Cardiac muscle cell (in vitro differentiated cells and primary cell): ENCODE measurements around the gene SPRED1. TPM values are rescaled to one million over a fixed set of nuclear protein-coding genes. Genes with fewer than 3 reads are reported as not detected.

ENCODE experiments used
- DNase-seq, 2 donors: peaks; one replicate each; pipeline versions ENCODE4 v3.0.0 to v3.0.0-alpha.2; 2010 to 2017; ENCODE audit warnings: low read depth in 1 of 2, low spot score in 1 of 2
- H3K27ac ChIP-seq: fragments of 200-600 bp; sonication (generic); 2 replicates; pipeline ENCODE4 v1.5.1; 2016
- H3K27me3 ChIP-seq: fragments of 200-600 bp; sonication (generic); 2 replicates; pipeline ENCODE4 v1.6.0; 2016; ENCODE audit warnings: control low read depth
- H3K36me3 ChIP-seq: fragments of 200-600 bp; sonication (generic); 2 replicates; pipeline ENCODE4 v1.5.1; 2016; ENCODE audit warnings: control low read depth
- H3K4me1 ChIP-seq: fragments of 200-600 bp; sonication (generic); 2 replicates; pipeline ENCODE4 v1.8.1; 2017; ENCODE audit warnings: low read depth, mild to moderate bottlenecking, mixed run types
- H3K4me3 ChIP-seq: fragments of 200-600 bp; sonication (generic); 2 replicates; pipeline ENCODE4 v1.5.1; 2016; ENCODE audit warnings: mild to moderate bottlenecking
- H3K9me3 ChIP-seq: fragments of 200-600 bp; sonication (generic); 2 replicates; pipeline ENCODE4 v1.5.1; 2017; ENCODE audit warnings: low read depth, mild to moderate bottlenecking, control low read depth
- polyA plus RNA-seq: library from polyadenylated mRNA; unstranded; fragments of >200 nt; fragmentation: Nextera tagmentation; extraction: Ambion mirVana; gene quantifications from 2 replicates; pipeline ENCODE4 v1.2.1, GENCODE V29; 2016
- total RNA-seq: library from RNA; depleted of rRNA; stranded (reverse); fragments of >200 nt; gene quantifications from 2 replicates; pipeline ENCODE4 v1.2.3, GENCODE V29; 2016
- TF ChIP-seq, protein P1 (sequence below): IDR thresholded peaks from 2 replicates; pipeline ENCODE4 v1.5.1; 2012; ENCODE audit warnings: low read depth, mild to moderate bottlenecking, low read length

SPRED1 gene
- total and polyA plus RNA-seq, 2 experiments from 2014 or later, result 8.2 to 17.3 TPM

DNA sequence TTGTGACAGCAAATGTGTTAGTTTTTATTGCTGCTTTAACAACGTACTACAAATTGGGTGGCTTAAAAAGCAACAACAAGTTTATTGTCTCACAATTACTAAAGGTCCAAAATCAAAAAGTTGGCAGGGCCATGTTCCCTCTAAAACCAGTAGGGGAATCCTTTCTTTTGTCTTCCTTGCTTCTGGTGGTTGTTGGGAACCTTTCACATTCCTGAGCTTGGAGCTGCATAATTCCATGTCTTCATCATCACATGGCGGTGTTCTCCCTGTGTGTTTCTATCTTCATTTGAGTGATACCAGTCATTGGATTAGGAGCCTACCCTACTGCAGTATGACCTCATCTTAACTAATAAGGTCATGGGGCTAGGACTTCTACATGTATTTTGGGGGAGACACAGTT is 7.4 kb downstream of the SPRED1 start:
- H3K36me3 ChIP-seq, result no peaks in the 10 kb centered on the region
- no peaks in the 10 kb centered on the region for H3K9me3 ChIP-seq
- DNase-seq, result peak in 1 of 2 donors; percentile 49
- H3K27ac ChIP-seq, result no peak overlapping the region
- H3K27me3 ChIP-seq, result no peaks in the 10 kb centered on the region
- no peak overlapping the region for H3K4me3 ChIP-seq
- TF ChIP-seq, protein P1, sequence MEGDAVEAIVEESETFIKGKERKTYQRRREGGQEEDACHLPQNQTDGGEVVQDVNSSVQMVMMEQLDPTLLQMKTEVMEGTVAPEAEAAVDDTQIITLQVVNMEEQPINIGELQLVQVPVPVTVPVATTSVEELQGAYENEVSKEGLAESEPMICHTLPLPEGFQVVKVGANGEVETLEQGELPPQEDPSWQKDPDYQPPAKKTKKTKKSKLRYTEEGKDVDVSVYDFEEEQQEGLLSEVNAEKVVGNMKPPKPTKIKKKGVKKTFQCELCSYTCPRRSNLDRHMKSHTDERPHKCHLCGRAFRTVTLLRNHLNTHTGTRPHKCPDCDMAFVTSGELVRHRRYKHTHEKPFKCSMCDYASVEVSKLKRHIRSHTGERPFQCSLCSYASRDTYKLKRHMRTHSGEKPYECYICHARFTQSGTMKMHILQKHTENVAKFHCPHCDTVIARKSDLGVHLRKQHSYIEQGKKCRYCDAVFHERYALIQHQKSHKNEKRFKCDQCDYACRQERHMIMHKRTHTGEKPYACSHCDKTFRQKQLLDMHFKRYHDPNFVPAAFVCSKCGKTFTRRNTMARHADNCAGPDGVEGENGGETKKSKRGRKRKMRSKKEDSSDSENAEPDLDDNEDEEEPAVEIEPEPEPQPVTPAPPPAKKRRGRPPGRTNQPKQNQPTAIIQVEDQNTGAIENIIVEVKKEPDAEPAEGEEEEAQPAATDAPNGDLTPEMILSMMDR, result peak; percentile 21
- peaks cover 29% of the 10 kb centered on the region for H3K4me1 ChIP-seq

DNA sequence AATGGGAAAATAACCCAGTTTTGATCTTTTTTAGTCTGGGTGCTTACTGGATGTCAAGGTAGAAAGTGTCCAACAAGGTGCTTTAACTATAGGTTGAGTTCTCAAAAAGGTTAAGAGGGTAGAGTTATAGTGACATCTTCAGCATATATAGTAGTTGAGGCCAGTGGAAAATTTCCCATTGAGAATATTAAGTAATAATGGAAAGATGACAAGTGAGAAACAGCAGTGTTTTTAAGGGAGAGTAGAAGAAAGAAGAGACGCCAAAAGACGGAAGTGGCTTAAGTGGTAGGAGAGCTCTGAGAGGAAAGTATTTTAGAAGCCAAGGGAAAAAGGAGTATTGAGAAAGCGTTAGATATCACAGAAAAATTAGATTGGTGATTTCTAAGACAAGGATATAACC is 10.6 kb downstream of the SPRED1 start:
- DNase-seq, result no peak
- Histone ChIP-seq H3K36me3 (no peaks in the 10 kb centered on the region), H3K4me1 (no peaks in the 10 kb centered on the region), H3K27ac (no peak overlapping the region), H3K4me3 (no peak overlapping the region), H3K9me3 (no peaks in the 10 kb centered on the region), H3K27me3 (no peaks in the 10 kb centered on the region)
- TF ChIP-seq, protein P1, result no peak

DNA sequence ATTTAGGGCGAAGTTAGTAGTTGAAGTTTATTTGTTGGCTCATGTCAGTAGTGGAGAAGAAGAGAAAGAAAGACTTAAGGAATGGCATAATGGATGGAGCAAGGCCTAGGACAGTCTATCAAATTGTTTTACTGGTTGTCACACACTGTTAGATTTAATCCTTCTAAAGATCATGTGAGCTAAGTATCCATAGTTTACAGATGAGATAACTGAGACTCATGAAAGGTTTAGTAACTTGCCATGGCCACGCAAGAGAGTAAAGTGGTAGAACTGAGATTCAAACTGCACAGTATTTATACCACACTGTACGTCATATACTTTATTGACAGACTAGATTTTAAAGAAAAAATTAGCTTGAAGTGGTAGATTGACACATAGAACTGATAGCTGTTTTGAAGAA is 11.4 kb downstream of the SPRED1 start:
- TF ChIP-seq, protein P1, result no peak
- Histone ChIP-seq H3K36me3 (no peaks in the 10 kb centered on the region), H3K4me3 (no peak overlapping the region), H3K9me3 (no peaks in the 10 kb centered on the region), H3K27ac (no peak overlapping the region), H3K4me1 (no peaks in the 10 kb centered on the region), H3K27me3 (no peaks in the 10 kb centered on the region)
- no peak for DNase-seq

DNA sequence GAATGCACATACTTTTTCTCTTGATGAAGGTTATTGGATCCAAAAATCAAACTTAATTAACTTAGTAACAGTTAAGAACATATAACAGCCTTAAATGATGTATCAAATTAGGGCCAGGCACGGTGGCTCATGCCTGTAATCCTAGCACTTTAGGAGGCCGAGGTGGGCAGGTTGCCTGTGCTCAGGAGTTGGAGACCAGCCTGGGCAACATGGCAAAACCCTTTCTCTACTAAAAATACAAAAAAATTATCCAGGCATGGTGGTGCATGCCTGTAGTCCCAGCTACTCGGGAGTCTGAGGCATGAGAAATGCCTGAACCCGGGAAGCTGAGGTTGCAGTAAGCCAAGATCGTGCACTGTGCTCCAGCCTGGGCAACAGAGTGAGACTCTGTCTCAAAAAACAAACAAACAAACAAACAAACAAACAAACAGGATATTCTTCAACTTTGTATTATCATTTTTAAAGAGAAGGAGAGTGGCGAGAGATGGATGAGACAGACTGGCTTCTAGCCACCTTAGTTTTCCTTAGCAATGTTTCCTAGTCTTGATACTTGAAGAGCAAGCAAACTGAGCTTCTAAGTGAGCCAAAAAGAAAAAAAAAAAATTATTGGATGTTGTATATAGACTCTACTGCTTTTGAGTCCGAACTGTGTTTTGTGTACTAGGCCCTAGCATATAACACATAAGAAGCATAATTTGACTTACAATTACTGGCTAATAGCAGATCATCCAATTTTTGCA is 13.8 kb downstream of the SPRED1 start:
- DNase-seq, result peak in 1 of 2 donors; percentile 49
- TF ChIP-seq, protein P1, result no peak
- Histone ChIP-seq H3K4me3 (no peak overlapping the region), H3K4me1 (no peaks in the 10 kb centered on the region), H3K9me3 (no peaks in the 10 kb centered on the region), H3K27ac (peak overlapping the region; percentile 12), H3K36me3 (no peaks in the 10 kb centered on the region), H3K27me3 (no peaks in the 10 kb centered on the region)

DNA sequence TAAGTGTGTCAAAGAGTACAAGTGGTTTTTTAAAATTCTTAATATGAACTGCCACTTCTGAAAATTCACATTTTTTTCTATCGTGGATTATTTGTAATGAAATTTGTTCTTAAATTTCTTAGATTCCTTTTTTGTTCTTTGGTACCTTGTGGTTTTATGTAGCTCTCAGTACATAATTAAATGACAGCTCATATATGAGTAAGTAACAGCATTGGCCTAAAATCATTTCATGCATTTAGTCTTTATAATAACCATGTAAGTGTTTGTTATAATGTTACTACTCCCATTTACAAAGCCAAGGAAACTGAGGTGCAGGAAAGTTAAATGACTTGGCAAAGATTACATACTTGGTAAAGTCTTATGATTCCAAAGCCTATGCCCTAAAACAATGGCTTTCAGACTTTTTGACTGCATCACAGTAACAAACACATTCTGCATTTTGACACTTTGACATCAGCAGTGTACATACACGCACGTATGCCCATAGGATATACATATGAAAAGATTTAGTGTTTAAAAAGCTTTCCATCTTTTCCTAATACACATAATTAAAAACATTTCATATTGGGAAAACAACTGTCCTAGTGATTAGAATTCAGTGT is 14.9 kb downstream of the SPRED1 start:
- H3K4me1 ChIP-seq, result no peaks in the 10 kb centered on the region
- H3K9me3 ChIP-seq, result no peaks in the 10 kb centered on the region
- no peaks in the 10 kb centered on the region for H3K36me3 ChIP-seq
- H3K4me3 ChIP-seq, result no peak overlapping the region
- TF ChIP-seq, protein P1, result no peak
- no peaks in the 10 kb centered on the region for H3K27me3 ChIP-seq
- no peak overlapping the region for H3K27ac ChIP-seq
- no peak for DNase-seq
